Pulmonary artery endothelial cell (primary cell): ENCODE results near the gene EPG5. TPM values are rescaled to one million over a fixed set of nuclear protein-coding genes. Genes with fewer than 3 reads are reported as not detected.
"Not testable (repeated sequence)": the region's sequence is repeated elsewhere in the genome, so short reads cannot be mapped to it uniquely, and the experiment has no call there.

Experiments used
- DNase-seq: peaks from one replicate; pipeline ENCODE4 v3.0.0-alpha.2; 2011; ENCODE audit warnings: low read depth, low spot score
- total RNA-seq: library from RNA; depleted of rRNA; stranded (reverse); fragments of >200 nt; gene quantifications from 2 replicates; pipeline ENCODE4 v1.2.3, GENCODE V29; 2014

EPG5 gene
- total RNA-seq, 1 donor from 2014 or later = 11.5 TPM

DNA sequence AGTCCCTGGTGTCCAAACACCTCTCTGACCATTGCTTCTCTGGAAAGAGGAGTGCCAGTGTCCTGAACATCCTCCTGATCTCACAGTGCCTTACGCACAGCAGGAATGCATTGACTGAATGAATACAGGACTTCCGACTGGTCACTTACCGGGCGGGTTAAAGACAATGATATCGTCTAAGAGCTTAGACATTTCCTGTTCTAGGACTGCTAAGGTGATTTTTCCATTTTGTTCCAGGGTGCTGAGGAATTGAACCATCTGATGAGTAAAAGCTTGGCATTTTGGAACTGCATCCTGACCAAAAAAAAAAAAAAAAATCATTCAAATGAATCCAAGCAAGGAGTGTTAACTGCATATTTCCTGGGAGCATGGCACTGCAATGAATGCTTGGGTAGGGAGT is 101.7 kb downstream of the EPG5 start:
- no peak for DNase-seq

DNA sequence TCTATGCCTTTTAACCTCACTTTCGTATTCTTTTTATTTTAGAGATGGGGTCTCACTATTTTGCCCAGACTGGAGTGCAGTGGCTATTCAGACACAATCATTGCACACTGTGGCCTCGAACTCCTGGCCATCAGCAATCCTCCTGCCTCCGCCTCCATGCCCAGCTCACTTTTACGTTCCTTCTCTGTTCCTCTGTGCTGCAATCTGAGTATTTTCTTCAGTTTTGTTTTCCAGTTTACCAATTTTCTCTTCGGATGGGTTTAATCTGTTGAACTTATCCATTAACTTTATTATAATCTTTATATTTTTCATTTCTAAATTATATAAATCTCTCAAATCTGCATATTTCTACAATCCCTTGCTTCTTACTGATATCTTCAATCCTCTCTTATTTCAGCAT is 103.0 kb downstream of the EPG5 start:
- no peak for DNase-seq

DNA sequence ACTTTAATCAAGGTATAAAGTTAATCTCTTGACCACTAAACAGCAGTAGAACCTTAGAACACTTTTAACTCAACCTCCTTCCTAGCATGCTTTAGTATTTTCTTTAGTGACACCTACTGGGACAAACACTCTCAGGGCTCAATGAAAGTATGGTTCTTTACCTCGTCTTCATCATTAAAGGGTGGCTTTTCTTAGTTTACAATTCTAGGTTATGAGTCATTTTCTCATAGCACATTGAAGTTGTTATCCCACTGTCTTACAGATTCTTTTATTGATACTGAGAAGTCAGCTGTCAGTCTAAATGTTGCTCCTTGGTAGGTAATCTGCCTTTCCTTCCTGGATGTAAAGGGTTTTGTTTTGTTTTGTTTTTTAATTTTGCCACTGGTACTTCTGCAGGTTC is 103.7 kb downstream of the EPG5 start:
- DNase-seq = no peak

DNA sequence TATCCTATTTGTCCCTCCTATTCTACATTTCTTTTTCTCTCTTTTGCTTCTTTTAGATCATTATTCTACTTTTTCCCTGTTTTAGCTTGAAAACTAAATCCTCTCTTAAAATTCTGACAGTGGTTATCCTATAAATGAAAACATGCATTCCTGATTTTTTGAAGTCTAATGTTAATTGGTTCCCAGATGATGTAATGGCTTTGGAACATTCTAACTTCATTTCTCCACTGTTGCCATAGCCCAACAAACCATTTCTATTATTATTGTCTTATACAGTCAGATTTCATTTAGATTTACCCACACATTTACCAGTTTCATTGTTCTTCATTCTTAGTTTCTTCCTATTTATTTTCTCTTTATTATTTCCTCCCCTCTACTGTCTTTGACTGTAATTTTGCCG is 105.2 kb downstream of the EPG5 start:
- no peak for DNase-seq

DNA sequence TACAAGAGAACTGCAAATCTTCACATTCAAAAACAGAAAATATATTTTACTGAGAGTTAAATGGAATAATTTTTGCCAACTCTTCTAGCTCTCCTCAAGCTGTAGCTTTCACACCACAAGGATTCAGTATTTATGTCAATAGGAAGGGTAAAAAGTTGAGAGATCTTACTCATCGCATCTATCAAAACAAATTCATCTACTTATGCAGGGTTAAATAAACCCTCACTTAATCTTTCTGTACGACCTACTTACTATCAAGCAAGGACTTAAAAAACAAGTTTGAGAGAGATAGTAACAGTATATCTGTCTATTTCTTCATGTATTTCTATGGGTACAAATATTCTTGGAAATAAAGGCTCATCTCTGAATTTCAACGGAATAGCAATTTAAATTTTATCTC is 106.2 kb downstream of the EPG5 start:
- no peak for DNase-seq

DNA sequence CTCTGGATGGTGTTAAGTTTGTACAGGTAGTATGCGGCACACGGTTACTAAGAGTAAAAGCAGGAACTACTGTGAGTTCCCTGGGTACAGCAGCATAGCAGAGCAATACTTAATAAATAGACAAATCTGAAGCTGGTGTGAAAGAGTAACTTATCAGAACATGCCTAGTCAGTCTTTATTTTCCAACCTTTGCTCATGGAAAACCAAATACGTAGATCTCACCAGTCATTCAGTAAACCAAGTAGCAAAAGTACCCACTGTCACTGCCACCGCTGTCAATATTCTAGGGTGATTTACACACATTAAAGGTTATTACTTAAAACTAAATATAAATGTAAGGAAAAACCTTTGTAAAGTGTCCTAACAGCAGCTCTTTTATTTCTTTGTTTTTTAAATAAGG is 106.6 kb downstream of the EPG5 start:
- no peak for DNase-seq

DNA sequence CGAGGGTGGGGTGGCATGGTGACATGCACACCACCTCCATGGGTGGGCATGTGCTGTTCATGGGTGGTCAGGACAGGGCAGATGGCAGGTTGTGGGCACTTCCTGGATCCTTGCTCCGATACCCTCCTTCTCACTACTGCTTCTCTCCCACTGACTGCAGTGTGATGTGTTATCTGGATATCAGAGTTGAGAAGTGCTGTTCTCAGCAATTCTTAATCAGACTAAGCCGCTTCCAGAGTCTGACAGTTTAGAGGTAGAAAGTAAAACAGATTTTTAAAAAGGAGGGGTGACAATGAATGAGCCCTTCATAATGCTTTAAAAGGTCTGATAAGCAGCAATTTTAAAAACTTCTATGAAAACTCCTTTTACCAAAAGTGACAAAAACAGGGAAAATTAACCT is 107.8 kb downstream of the EPG5 start:
- DNase-seq = no peak

DNA sequence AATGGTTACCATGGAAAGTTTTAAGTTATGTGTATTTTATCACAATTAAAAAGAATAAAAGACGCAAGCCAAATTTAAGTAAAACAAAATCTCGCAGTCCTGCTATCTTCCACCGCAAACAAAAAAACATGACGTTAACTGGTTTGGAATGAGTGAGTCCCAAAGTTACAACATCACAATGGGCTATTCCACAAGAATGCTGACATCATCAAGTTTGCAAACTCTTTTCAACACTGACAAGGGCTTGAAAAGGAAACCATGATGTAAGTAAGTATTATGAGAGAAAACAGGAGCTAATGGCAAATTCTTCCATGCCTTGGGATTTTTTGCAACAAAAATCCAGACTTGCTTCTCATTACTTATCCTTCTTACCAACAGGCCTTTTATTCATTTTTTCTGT is 110.6 kb downstream of the EPG5 start:
- DNase-seq = no peak

DNA sequence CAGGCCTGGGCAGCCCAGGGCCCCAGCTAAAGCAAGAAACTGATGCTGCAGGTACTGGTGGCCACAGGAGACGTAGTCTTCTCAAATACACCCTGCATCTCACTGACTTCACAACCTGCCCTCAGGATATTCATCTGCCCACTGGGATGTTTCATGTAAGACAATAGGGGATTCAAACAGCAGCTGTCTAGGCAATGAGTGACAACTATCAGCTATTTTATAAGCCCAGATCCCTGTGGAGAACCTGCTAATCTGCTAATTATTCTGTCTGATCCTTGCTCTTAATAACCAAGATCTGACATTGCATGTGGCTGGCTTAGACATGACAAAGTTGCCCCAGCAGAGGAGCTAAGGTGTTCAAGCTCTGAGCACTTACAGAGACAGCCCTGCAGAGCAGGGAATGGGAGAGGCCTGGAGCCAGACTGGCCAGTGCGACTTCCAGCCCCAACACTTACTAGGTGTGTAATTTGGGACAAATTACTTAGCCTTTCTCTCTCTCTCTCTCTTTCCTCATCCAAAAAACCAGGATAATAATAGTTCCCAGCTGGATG is 113.0 kb downstream of the EPG5 start:
- no peak for DNase-seq

DNA sequence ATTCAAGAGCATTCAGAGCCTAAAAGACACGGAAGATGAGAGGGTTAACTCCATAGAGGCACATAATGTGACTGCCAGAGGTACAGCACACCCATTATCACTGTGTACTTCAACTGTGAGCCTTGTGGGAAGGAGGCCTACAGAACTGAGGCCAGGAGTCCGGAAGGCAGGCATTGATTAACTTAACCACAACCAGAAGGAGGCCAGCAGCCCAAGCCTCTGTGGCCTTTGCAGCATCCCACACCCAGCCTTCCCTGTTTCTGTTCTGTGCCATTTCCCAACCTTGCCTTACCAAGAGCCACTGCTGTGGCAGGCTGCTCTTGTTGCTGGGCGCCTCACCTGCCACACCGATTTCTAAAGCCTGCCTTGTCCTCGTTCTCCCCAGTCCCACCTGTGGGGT is 114.5 kb downstream of the EPG5 start:
- DNase-seq = no peak

DNA sequence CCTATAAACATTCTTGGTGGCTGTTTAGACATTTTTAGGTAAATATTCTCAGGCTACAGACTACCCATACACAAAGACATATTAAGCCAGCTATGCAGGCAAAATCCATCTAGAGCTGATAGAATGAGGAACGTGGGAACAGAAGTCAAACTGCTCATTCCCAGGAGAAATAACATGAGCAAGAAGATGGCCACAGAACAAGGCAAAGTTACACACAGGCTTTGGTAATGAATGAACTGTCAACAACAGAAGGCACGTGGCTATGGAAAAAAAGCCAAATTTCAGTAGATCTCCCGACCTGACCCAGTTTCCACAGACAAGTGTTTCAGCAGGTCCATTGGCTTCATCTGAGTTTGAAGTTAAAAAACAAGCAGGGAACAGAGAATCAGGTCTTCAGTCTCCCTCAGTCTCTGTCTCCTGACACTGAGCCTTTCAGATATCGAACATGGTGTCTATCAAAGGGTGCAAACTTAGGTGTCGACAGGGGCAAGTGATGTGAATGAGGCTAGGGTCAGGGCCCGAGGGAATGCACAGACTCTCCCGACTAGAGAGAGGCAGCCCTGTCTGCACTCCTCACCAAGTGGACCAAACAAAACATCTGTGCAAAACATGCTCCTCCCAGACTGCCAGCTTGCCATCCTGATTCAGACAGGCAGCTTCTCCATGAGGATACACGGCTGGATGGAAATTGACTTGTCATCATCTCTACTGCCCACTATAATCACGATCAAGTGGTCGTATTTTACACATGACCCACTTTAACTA is 115.8 kb downstream of the EPG5 start:
- no peak for DNase-seq

DNA sequence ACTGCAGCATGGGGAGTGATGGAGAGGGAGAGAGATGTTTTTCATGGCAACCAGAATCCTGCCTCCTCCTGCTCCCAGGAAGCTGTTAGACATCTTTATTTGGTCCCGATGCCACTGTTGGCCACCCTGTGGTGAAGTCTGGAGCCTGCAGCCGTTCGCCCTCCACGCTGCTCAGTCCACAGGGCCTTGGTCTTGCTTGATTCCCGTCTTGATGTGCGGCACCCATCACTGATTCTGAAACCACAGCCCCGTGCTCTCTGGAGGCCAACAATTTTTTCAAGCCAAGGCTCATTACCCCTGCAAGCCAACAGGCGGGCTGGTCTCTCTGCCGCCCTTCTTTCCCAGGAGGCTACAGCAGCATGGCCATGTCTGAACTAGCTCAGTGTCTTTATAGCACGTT is 117.1 kb downstream of the EPG5 start:
- DNase-seq = no peak

DNA sequence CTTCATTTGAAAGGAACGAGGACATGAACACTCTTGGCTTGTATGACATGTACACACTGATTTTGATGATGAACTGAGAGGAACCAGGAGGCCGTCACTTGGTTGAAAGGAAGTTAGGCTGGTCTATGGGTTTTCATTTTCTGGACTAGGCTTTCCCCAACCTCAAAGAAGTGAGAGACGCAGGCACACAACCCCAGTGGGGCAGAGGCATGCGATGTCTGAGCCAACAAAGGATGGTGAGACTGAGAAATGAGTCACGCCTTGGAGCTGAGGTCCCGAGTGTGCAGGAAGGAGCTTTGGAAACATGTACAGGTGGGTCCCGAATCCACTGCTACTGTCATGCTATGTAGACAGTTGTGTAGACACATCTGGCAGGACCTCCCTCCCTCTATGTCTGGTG is 117.6 kb downstream of the EPG5 start:
- no peak for DNase-seq

DNA sequence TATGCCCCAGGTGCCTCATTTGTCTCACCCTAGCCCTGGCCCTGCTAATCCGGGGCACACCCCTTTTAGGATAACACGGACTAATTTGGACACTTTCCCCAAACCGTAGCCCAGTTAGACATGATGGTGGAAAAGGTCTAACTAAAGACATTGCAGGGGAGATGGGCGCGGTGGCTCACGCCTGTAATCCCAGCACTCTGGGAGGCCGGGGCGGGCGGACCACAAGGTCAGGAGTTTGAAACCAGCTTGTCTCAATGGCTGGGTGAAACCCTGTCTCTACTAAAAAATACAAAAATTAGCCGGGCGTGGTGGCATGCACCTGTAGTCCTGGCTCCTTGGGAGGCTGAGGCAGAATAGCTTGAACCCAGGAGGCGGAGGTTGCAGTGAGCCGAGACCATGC is 118.5 kb downstream of the EPG5 start:
- not testable (repeated sequence) for DNase-seq

DNA sequence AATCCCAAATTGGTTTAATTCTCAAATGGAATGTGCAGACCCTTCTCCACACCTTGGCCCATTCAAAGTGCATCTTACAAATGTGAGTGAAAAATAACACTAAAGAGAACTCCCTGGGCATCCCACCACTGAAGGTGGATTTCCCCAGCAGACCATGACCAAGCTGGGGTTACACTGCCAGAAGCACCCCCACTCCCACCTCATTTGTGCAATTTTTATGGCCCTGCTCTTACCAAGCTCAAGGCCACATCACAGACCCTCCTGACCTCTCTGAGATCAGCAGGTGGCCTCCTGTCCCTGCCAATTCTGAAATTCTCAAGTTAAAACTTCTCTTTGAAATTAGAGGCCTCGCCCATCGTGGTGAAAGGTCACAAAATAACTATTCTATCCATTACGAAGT is 120.0 kb downstream of the EPG5 start:
- DNase-seq = no peak

DNA sequence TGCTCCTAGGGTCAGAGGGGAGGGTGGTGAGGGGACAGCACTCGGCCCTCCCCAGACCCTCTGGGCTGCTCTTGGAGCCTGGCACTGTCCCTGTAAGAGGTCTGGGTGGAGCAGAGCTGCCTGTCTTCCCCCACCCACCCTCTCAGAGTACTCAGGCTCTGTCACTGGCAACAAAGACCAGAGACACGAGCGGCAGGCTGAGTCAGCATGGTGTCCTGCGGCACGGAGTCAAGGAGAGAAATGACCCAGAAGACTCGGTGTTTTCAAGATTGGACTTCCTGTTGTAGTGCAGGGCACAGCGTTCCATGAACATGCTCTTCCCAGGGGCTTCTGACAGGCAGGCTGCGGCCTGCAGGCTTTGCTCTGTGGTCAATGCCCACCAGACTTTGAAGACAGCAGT is 121.7 kb downstream of the EPG5 start:
- no peak for DNase-seq

DNA sequence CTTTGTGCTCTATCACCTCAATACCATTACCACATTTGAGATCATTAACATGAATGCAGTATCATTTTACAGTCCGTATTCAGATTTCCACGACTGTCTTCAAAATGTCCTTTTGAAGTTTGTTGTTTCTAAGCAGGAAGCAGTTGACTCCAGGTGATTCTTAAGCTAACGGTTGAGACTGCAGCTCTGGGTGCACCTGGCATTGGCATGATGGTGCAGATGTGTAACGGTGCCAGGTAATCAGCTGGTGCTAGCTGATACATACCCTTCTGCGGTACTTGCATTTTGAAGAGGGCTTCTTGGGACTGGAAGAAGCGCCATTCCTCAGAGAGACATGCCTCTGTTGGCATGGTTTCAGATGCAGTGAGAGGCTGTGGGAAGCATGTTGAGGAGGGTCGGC is 122.2 kb downstream of the EPG5 start:
- DNase-seq = no peak

DNA sequence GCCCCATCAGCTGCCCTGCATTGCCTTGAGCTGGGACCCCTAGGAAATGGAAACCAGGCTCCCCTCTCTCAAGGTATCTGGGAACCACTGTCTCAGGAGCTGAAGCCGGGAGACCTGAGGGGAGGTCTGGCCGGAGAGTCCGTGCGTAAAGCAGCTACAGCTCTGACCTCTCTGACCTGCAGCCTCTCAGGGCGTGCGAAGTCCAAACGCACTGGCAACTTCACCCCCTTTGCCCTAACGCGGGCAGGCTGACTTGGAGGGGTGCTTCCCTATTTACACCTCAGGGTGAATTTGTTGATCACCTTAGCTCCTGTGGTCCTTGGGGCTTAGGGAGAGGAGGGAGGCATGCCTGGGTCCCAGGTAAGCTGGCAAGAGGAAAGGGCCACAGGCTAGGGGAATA is 124.1 kb downstream of the EPG5 start:
- no peak for DNase-seq

DNA sequence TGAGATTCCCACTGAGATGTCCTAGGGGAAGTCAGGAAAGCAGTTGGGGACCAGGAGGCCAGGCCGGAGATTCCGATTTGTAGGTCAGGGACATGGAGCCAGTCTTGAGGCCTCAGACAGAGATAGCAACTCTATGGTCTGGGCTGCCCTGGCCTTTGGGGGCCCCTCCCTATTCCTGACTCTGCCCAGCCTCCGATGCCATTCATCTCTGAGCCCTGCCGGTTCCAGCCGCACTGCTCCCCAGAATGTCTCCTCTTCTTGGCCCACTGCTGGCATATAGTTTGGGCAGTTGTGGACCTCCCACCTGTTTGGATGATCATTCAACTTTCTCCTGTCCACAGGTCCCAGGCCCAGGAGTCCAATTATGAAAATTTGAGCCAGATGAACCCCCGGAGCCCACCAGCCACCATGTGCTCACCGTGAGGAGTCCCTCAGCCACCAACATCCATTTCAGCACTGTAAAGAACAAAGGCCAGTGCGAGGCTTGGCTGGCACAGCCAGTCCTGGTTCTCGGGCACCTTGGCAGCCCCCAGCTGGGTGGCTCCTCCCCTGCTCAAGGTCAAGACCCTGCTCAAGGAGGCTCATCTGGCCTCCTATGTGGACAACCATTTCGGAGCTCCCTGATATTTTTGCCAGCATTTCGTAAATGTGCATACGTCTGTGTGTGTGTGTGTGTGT is 125.2 kb downstream of the EPG5 start:
- DNase-seq = no peak

DNA sequence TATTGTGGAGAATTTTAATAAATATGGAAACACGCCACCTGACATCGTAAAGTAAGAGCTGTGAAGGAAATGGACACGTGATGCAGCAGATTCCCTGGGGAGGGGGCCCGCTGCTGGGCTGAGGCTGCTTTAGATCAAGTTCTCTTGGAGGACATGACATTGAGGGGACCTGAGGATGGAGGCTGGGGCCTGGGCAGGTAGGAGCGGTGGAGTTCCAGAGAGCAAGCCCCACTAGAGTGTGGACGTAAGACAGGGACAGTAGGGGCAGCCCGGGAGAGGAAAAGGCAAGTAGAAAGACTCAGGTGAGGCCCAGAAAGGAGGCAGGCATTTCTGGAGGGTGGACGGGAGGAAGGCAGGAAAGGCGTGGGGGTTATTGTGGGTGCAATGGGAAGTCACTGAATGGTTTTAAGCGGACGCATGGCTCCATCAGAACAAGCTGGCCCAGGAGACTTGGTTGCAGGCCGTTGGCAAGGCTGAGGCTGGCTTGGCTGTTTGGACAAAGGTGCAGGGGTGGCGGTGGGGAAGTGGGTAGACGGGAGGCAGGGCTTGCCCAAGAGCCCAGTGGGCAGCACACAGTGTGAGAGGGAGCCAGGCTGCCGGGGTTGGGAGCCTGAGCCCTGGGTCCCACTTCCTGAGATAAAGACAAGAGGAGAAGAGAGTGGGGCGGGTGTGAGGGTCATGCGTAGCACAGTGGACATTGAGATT is 125.9 kb downstream of the EPG5 start:
- no peak for DNase-seq

DNA sequence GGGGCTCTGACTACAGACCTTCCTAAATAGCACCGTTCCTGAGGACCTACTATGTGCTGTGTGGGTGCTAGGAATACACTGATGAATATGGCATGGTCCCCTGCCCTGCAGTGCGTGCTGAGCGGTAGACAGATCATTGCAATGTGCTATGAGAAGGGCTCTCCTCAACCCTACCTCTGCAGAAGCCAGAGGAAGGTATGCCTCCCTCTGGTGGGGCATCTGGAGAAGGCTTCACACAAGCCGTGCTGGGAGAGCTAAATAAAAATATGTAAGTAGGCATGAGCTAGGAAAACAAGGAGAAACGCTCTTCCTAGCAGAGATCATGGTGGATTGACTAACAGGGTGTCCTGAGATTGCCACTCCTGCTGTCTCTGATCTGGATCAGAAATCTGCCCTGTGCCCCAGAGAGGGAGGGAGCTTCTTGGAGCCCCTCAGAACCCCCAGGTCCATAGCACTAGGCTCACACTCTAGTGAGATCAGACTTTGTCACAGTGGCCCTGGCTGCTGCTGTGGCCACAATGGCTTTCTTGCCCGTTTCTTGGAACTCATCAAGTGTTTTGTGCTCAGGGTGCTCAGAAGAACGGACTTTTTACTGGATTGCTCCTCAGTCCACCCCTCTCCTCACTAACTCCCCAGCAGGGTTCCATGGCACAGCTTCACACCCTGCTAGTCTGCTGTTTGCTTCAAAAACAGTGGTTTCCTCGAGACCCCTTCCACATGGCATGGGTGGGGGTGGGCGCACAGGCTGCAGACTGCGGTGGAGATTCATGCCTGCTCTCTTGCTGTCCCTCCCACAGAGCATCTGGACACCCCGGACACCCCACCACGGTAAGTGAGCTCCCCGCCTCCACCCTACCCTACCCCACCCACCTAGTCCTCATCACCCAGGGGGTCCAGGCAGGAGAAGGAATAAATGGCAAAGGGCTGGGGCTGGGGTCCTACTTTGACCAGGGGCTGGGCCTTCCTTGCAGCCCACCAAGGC is 127.4 kb downstream of the EPG5 start:
- peak; percentile 26 for DNase-seq
